Activated CD8-positive, alpha-beta memory T cell treated with anti-CD3 and anti-CD28 coated beads, Interleukin-2, amount 50 U/mL, for 48 hours (primary cell): ENCODE results near the gene DIABLO.
"Not testable (repeated sequence)": the region's sequence is repeated elsewhere in the genome, so short reads cannot be mapped to it uniquely, and the experiment has no call there.

Experiments
- DNase-seq: peaks from one replicate; pipeline ENCODE4 v3.0.0-alpha.2; 2020

The DIABLO gene

DNA sequence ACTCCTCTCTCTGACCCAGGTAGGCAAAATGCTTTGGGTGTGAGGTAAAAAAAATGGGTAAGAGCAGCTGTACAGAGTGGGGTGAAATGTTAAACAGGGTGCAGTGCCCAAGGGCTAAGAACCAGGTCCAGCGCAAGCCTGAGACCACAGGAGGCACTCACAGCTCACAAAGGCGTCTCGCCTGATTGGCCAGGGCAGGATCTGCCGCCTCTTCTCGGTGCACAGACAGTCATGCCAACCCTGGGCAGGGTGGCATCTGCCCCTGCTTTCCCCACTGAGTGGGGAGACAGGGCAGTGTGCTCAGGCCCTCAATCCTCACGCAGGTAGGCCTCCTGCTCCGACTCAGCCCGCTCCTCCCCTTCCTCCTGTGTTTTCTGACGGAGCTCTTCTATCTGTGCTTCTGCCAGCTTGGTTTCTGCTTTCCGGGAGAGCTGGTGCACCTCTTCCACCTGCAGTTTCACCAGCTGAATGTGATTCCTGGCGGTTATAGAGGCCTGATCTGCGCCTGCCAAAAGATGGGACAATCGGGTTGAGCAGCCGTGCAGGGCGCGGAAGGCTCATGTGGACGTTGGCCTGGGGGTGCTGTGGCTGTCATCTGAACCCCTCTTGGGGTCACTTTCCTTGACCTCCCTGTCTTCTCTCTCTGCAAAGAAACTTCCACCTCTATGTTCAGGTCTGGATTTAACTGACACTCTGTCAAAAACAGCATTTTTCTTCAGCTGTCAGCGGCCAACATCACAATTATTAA, 17.6 kb downstream of the DIABLO start:
- DNase-seq: no peak

DNA sequence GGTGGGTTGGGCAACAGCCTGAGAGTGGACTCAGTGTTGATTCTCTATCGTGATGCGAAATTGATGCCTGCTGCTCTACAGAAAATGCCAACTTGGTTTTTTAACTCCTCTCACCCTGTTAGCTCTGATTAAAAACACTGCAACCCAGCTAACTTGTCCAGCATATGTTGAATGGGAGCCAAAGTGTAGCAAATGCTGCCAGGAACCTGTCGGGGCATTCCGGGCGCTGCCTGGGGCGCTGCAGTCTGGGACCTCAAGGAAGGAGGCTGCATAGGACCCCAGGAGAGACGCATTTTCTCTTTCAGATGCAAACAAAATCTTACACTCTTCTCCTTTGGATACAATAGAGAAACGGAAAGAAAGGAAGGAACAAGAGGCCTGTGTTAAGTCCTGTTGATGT, 18.5 kb downstream of the DIABLO start:
- no peak for DNase-seq

DNA sequence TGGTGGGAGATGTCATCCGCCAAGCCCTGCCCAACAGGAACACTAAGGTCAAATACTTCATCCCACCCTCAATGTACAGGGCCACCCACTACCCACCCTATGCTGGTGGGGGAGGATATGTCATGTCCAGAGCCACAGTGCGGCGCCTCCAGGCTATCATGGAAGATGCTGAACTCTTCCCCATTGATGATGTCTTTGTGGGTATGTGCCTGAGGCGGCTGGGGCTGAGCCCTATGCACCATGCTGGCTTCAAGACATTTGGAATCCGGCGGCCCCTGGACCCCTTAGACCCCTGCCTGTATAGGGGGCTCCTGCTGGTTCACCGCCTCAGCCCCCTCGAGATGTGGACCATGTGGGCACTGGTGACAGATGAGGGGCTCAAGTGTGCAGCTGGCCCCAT, 18.9 kb downstream of the DIABLO start:
- no peak for DNase-seq

DNA sequence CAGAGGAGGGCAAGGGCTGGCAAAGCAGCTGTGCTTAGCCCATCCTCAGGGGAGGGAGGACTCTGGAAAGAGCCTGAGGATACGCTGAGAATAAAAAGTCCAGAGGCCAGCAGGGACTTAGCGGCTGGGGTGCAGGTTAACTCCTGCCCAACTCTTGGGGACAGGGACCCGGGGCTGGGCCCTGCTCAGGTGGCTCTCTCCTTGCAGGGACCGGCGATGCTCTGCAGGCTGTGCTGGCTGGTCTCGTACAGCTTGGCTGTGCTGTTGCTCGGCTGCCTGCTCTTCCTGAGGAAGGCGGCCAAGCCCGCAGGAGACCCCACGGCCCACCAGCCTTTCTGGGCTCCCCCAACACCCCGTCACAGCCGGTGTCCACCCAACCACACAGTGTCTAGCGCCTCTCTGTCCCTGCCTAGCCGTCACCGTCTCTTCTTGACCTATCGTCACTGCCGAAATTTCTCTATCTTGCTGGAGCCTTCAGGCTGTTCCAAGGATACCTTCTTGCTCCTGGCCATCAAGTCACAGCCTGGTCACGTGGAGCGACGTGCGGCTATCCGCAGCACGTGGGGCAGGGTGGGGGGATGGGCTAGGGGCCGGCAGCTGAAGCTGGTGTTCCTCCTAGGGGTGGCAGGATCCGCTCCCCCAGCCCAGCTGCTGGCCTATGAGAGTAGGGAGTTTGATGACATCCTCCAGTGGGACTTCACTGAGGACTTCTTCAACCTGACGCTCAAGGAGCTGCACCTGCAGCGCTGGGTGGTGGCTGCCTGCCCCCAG, 19.6 kb downstream of the DIABLO start:
- DNase-seq: no peak

DNA sequence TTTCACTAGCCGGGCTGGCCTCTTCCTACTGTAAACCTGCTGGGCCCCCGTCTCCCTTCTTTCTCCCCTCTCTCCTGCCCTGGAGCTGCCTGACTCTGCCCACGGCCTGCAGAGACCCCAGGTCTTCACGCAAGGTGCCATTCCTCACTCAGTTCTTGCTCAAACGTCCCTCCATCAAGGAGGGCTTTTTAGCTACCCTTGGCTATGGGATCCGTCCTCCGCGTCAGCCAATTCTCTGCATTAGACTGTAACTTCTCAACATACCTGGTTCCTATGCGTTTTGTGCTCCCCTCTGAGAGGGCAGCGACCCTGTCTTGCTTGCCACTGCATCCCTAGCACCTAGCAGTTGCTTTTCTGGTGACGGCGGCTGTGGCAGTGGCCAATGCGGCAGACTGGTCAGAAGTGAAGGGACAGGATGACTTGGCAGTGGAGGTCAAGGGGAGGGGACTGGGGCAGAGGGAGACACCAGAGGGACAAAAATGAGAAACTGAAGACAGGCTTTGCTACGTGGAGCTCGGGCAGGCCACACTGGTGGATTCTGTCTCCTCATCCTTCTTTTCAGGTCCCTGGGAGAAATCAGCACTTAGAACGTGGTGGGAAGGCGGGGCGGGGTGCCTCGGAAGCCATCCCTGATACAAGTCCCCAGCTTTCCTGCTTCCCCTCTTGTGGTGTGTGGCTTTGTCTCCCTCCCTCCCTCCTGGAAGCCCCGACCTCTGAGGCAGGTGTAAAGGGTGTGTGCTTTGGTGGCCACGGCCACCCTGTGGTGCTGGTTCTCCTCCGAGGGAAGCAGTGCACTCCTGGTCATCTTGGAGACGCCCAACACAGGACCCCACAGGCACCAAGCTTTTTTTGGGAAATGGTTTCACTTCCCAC, 20.6 kb downstream of the DIABLO start:
- no peak for DNase-seq

DNA sequence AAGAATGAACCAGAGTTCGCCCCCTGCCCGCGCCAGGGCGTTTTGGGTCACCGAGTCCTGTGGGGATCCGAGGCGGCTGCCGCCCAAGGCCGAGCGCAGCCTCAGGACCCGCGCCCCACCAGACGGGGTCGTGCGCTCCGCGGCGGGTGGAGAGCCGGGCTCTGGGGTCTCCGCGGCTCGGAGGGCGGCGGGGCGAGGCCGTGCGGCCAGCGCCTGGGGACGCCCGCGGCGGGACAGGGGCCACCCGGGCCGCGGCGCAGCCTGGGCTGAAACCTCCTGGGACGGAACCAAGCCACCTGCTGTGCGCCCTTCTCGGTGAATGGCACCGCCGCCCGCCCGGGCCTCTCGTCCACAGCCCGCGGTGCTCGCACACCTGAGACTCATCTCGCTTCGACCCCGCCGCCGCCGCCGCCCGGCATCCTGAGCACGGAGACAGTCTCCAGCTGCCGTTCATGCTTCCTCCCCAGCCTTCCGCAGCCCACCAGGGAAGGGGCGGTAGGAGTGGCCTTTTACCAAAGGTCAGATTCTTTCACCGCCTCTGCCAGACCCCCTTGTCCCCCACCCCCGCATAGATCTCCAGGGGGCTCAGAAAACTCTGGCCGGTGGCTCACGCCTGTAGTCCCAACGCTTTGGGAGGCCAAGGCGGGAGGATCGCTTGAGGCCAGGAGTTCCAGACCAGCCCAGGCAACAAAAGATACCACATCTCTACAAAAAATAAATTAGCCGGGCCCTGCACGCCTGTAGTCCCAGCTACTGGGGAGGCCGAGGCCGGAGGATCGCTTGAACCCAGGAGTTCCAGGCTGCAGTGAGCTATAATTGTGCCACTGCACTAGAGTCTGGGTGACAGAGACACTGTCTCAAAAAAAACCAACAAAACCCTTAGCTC, 21.4 kb downstream of the DIABLO start:
- DNase-seq: peak; percentile 70

DNA sequence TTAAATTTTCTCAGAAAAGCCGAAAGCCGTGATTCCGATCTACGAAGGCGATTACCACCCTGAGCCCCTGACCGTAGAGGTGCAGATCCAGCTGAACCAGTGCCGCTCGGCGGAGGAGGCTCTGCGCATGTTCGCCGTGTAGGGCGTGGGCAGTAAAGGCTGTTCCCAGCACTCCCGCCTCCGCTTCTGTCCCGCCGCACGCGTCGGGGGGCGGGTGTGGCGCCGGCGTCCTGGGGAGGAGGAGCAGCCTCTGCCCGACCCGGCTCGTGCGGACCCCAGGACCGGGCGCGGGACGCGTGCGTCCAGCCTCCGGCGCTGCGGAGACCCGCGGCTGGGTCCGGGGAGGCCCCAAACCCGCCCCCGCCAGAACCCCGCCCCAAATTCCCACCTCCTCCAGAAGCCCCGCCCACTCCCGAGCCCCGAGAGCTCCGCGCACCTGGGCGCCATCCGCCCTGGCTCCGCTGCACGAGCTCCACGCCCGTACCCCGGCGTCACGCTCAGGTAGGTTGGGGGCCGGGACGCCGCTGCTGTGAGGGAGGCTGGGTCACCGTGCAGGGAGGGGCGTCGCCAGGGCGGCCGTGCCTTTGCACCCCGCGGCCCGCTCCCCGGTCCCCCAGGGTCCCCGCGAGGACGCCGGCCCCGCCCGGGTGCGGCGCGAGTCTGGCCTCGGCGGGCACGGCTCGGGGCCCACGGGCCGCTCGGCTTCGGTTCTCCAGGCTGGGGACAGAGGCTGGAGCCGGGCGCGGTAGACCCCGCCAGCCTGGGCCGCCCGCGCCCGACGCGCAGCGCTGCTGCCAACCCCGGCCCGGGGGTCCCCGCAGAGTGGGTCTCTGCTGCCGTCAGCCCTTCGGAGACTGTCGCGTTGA, 22.3 kb downstream of the DIABLO start, which contains the start of gene B3GNT4:
Gene B3GNT4, plus strand, starts transcription at position 409 of the 866 bp plus-strand sequence. CDS start 910 bp downstream, outside the sequence.
- peak; percentile 84 for DNase-seq

DNA sequence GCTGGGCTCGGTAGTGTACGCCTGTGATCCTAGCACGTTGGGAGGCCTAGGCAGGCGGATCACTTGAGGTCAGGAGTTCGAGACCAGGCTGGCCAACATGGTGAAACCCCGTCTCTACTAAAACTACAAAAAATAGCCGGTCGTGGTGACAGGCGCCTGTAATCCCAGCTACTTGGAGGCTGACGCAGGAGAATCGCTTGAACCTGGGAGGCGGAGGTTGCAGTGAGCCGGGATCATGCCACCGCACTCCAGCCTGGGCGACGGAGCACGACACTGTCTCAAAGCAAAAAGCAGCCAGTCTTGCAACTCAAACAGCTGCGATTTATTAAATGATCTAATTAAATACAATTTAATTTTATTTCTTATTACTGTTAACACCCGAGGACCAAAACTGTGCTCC, 23.0 kb downstream of the DIABLO start:
- DNase-seq: not testable (repeated sequence)

DNA sequence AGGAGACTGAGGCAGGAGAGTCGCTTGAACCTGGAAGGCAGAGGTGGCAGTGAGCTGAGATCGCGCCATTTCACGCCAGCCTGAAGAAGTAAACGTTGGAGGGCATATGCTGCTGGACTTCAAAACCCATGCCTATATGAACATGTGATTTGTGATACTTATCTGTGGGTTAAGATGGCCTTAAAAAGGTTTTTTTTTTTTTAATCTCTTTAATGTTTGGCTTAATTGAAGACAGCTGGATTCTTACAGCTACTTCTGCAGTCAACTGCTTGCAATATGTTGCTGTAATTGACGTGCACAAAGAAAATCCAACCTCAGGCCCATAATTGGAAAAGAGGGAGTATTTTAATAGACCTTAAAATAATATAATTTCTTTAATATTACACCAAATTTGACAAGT, 23.8 kb downstream of the DIABLO start:
- no peak for DNase-seq

DNA sequence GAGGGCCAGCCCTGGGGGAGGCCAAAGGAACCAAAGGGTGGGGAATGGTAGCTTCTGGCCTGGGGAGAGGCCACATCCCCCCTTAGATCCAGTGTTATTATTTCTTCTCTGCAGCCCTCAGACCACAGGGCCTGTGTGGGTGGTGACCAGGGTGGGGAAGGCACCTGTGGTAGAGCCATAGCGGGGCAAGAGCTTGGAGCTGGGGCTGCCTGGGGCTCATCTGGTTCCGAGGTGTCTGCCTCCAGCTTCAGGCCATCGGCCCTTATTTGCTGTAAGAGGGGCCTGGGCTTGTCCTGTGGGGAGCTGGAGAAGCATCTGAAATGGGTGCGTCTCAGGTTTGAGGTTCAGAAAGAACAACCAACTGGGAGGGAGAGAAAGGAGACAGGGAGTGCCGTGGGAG, 24.5 kb downstream of the DIABLO start:
- no peak for DNase-seq

DNA sequence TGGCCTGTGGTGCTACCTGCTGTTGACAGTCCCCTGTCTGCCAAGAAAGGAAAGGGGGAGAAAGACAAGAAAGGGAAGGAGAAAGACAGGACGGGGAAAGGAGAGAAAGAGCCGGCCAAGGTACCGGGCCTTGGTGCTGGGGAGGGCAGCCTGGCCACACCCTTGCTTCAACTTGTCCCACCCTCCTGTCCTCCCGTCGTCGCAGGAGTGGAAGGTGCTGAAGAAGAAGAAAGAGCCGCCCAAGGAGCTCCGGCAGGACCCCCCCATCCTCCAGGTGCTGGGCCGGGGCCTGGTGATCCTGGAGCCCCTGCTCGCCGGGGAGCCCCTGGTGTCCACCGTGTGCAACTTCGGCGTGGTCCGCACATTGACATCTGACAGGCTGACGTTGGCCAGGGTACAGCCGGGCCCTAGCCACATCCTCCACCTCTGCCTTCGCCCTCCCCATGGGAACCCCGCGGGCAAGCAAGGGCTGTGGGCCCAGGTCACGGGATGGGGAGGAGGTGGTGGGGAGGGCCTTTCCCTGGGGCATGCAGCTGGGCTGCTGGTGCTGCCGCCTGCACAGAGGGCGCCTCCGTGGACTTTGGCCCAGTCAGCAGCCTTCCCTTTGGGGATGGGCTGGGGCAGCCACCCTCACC, 25.2 kb downstream of the DIABLO start:
- DNase-seq: no peak

DNA sequence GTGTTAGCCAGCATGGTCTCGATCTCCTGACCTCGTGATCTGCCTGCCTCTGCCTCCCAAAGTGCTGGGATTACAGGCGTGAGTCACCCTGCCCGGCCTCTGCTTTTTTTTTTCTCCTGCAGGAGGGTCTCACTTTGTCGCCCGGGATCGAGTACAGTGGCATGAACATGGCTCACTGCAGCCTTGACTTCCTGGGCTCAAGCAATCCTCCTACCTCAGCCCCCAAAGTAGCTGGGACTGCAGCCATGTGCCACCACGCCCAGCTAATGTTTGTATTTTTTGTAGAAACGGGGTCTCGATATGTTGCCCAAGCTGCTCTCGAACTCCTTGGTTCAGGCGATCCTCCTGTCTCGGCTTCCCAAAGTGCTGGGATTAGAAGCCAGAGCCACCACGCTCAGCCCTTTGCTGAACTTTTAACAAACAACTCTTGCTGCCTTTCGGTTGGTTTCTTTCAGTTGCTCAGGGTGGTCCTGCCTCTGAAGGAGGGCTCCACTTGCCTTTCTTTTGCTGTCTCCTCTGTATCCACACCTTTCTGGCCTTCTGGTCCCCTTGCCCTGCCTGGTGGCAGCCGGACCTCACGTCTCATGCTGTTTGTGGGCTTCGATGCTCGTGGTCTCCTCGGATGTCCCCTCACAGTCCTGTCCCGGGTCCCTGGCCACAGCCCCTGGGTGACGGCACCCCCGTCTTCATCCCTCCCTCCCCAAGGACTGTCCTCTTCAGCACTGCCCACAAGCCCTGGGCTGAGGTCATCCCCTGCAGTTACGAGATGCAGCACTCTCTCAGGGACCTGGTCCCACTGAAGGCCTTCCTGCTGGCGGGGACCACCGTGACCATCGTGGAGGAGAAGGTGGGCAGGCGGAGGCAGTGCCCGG, 26.1 kb downstream of the DIABLO start:
- no peak for DNase-seq

DNA sequence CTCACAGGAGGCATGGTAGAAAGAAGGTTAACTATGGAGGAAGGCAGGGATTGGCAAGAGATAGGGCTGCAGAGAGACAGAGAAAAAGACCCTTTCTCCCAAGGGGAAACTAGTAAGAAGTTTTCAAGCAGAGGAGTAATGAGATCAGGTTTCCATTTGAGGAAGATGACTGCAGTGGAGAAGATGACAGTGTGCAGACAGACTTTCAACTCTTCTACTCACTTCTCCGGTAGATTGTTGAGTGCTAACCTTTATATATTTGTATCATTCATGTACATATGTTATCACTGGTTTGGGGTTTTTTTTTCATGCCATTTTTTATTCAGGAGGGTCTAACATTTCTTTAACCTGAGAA, 28.3 kb downstream of the DIABLO start:
- no peak for DNase-seq

DNA sequence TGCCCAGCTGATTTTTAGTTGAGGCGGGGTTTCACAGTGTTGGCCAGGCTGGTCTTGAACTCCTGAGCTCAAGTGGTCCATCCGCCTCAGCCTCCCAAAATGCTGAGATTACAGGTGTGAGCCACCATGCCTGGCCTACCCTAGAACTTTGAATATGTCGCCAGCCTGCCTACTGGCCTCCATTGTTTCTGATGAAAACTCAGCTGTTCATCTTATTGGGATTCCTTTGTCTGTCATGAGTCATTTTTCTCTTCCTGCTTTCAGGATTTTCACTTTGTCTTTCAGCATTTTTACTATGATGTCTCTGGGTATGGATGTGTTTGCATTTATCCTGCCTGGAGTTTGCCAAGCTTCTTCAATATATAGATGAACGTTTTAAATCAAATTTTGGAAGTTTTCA, 30.4 kb downstream of the DIABLO start:
- DNase-seq: no peak

DNA sequence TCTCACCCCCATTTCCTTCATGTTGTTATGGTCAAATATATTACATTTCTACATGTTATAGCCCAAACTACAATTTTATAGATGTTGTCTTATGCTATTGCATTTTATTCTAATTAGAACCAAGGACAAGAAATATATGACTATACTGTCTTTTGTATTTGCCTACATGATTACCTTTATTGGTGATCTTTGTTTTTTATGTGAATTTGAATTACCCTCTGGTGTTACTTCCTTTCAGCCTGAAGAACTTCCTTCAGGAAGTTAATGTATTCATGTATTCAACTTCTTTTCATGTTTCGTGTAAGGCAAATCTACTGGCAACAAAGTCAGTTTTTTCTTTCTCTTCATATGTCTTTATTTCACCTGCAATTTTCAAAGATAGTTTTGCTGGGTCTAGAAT, 31.0 kb downstream of the DIABLO start:
- DNase-seq: no peak

DNA sequence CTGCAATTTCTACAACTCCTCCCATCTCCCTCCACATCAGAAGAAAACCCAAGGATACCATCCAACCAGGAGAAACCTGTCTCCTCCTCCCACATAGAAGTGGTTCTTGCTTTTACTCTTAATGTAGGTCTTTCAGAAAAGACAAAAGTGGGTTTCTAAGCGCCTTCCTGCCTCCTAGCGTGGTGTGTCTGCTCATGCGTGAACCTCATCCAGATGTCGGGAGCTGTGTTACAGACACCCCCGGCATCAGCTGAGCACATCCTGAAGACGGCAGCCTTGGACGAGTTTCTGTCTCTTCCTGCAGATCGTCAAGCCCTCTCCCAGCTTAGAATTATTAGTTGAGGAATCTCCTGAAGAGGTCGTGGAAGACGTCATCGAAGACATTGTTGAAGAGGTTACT, 33.4 kb downstream of the DIABLO start:
- no peak for DNase-seq

DNA sequence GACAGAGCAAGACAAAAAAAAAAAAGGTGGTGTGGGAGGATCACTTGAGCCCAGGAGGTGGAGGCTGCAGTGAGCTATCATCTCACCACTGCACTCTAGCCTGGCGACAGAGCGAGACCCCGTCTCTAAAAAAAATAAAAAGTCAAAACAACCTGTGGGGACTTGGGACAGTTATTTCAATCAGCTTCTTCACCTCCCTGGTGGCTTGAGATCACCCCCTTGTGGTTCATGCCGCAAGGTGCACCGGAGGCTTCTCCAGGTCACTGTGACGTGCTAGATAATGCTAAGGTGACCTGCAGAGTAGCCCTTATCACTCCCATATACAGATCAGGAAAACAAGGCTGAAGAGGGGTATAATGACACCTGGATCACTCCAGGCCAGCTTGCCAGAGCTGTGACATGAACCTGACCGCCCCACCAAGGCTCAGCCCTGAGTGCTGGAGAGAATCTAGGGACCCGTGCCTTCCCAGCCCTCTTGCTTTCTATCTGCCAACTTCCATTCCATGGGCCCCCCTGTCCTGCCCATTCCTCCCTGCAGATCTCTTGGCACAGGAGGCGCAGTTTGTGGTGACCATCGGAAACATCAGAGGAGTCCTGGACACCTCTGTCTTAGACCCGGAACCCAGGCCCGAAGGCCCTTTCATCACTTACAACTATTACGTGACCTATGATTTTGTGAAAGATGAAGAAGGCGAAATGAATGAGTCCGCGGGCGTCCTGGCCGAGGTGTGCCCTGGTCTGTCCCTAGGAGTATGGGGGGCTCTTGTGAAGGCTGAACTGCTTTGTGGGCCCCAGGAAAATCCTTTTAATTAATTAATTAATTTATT, 34.8 kb downstream of the DIABLO start:
- DNase-seq: peak; percentile 81

DNA sequence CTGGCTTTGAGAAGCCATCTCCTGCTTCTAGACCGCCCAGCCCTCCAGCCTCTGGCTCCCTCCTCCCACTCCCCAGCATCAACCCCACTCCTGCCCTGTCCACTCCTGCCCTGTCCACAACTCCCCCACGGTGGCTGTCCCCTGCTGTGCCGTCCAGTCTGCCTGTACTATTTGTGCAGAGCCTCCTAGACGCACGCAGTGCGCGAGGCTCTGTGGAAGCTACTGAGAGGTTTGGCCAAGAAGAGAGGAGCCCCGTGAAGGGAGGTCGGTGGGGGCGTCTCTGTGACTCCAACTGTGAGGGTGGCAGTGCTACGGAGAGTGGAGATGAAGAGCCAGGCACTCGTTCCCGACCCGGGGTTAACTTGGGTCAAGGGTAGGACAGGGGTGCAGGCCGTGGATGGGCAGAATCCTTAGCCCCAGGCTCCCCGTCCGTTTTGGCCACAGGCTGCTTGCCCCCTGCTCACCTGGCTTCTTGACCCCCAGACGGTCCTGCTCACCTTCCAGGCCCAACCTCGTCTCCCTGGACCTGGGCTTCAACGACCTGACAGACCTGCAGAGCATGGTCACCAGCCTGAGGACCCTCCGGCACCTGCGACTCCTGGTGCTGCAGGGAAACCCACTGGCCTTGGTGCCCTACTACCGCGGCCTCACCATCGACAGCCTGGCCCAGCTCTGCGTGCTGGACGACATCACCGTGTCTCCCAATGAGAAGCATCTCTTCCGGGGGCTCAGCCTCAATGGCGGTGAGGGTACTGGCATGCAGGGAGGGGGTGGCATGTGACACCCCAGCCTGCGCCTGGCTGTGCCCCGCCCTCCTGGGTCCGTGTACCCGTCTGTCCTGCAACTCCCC, 36.0 kb downstream of the DIABLO start:
- no peak for DNase-seq
